Neural progenitor cell (in vitro differentiated cells): ENCODE results near the gene PSEN1. TPM values are rescaled to one million over a fixed set of nuclear protein-coding genes. Genes with fewer than 3 reads are reported as not detected.

Experiments used
- DNase-seq: peaks from one replicate; pipeline ENCODE4 v3.0.0-alpha.2; 2016; ENCODE audit warnings: low spot score
- H2AFZ ChIP-seq: fragments of 200-600 bp; sonication (generic); replicated peaks from 2 replicates; pipeline ENCODE4 v1.6.1; 2016; ENCODE audit warnings: antibody characterized with exemption
- H3F3A ChIP-seq: fragments of 200-600 bp; sonication (generic); 2 replicates; pipeline ENCODE4 v1.6.1; 2016; ENCODE audit warnings: antibody characterized with exemption, low read depth
- H3K27ac ChIP-seq: fragments of 200-600 bp; sonication (generic); 2 replicates; pipeline ENCODE4 v1.5.1; 2016; ENCODE audit warnings: mild to moderate bottlenecking
- H3K27me3 ChIP-seq: fragments of 200-600 bp; sonication (generic); 2 replicates; pipeline ENCODE4 v1.6.1; 2016; ENCODE audit warnings: mild to moderate bottlenecking, moderate library complexity
- H3K36me3 ChIP-seq: fragments of 200-600 bp; sonication (generic); 2 replicates; pipeline ENCODE4 v1.5.1; 2016
- H3K4me1 ChIP-seq: fragments of 200-600 bp; sonication (generic); 2 replicates; pipeline ENCODE4 v1.6.1; 2016; ENCODE audit warnings: mixed run types
- H3K4me2 ChIP-seq: fragments of 200-600 bp; sonication (generic); 2 replicates; pipeline ENCODE4 v1.6.1; 2016
- H3K4me3 ChIP-seq: fragments of 200-600 bp; sonication (generic); 2 replicates; pipeline ENCODE4 v1.5.1; 2016
- H3K79me2 ChIP-seq: fragments of 200-600 bp; sonication (generic); 2 replicates; pipeline ENCODE4 v1.6.1; 2016; ENCODE audit warnings: low read depth
- H3K9ac ChIP-seq: fragments of 200-600 bp; sonication (generic); 2 replicates; pipeline ENCODE4 v1.6.1; 2016
- H3K9me3 ChIP-seq: fragments of 200-600 bp; sonication (generic); 2 replicates; pipeline ENCODE4 v1.5.1; 2016; ENCODE audit warnings: low read depth
- H4K20me1 ChIP-seq: fragments of 200-600 bp; sonication (generic); 2 replicates; pipeline ENCODE4 v1.6.1; 2016; ENCODE audit warnings: low read depth
- H3K27ac Mint-ChIP-seq: 3 replicates; pipeline ENCODE4 v1.8.0; 2021; ENCODE audit warnings: mixed read lengths
- H3K27me3 Mint-ChIP-seq: 2 replicates; pipeline ENCODE4 v1.8.0; 2022; ENCODE audit warnings: low read depth, mild to moderate bottlenecking, inconsistent platforms, moderate library complexity, mixed read lengths; ENCODE audit not compliant: insufficient read depth
- H3K36me3 Mint-ChIP-seq: 3 replicates; pipeline ENCODE4 v1.8.0; 2021; ENCODE audit warnings: mixed read lengths
- H3K4me1 Mint-ChIP-seq: 3 replicates; pipeline ENCODE4 v1.8.0; 2021; ENCODE audit warnings: mixed read lengths
- H3K4me3 Mint-ChIP-seq: 3 replicates; pipeline ENCODE4 v1.8.0; 2021; ENCODE audit warnings: mild to moderate bottlenecking, moderate library complexity, mixed read lengths
- H3K9me3 Mint-ChIP-seq: 3 replicates; pipeline ENCODE4 v1.8.0; 2020; ENCODE audit warnings: mixed read lengths
- EZH2 ChIP-seq: fragments of 200-600 bp; sonication (generic); IDR thresholded peaks from 2 replicates; pipeline ENCODE4 v1.6.1; 2017; ENCODE audit warnings: antibody characterized with exemption, mild to moderate bottlenecking, moderate library complexity
- EZH2phosphoT487 ChIP-seq: fragments of 200-600 bp; sonication (generic); IDR thresholded peaks from 2 replicates; pipeline ENCODE4 v1.6.1; 2017; ENCODE audit warnings: antibody characterized with exemption
- total RNA-seq: library from RNA; depleted of rRNA; stranded (reverse); fragments of >200 nt; gene quantifications from 2 replicates; pipeline ENCODE4 v1.2.3, GENCODE V29; 2015; ENCODE audit warnings: low replicate concordance
- TF ChIP-seq, protein P1 (sequence below): fragments of 200-600 bp; sonication (generic); IDR thresholded peaks from 2 replicates; pipeline ENCODE4 v1.5.1; 2017; ENCODE audit warnings: antibody characterized with exemption, mild to moderate bottlenecking

PSEN1 gene
- total RNA-seq, 1 donor from 2014 or later = 80.5 TPM

DNA sequence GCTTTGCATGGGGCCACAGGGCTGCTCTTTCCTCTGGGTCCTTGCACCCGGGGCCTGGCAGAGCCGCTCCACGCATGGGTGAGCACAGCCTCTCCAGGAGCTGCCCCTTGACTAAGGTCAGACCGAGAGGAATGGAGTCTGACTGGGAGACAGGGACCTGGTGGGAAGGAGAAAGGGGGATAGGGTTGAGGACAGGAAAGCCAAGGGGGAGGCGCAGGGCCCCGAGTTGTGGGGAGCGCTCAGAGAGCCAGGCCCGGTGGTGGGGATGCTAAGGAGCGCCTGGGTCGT lies 117.0 kb downstream of the PSEN1 start:
- H3K9ac ChIP-seq = no peak overlapping the region
- no peak for TF ChIP-seq EZH2
- TF ChIP-seq, protein P1, sequence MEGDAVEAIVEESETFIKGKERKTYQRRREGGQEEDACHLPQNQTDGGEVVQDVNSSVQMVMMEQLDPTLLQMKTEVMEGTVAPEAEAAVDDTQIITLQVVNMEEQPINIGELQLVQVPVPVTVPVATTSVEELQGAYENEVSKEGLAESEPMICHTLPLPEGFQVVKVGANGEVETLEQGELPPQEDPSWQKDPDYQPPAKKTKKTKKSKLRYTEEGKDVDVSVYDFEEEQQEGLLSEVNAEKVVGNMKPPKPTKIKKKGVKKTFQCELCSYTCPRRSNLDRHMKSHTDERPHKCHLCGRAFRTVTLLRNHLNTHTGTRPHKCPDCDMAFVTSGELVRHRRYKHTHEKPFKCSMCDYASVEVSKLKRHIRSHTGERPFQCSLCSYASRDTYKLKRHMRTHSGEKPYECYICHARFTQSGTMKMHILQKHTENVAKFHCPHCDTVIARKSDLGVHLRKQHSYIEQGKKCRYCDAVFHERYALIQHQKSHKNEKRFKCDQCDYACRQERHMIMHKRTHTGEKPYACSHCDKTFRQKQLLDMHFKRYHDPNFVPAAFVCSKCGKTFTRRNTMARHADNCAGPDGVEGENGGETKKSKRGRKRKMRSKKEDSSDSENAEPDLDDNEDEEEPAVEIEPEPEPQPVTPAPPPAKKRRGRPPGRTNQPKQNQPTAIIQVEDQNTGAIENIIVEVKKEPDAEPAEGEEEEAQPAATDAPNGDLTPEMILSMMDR = no peak
- TF ChIP-seq EZH2phosphoT487 = no peak
- Mint-ChIP-seq H3K4me1 (peaks cover 11% of the 10 kb centered on the region), H3K27me3 (no peaks in the 10 kb centered on the region), H3K36me3 (no peaks in the 10 kb centered on the region), H3K4me3 (no peak overlapping the region), H3K27ac (no peak overlapping the region), H3K9me3 (no peaks in the 10 kb centered on the region)
- DNase-seq = no peak
- no peak overlapping the region for H3K4me3 ChIP-seq
- no peaks in the 10 kb centered on the region for H3F3A ChIP-seq
- no peaks in the 10 kb centered on the region for H3K9me3 ChIP-seq
- no peaks in the 10 kb centered on the region for H3K27me3 ChIP-seq
- no peak overlapping the region for H2AFZ ChIP-seq
- no peak overlapping the region for H3K27ac ChIP-seq
- no peaks in the 10 kb centered on the region for H3K4me1 ChIP-seq
- H4K20me1 ChIP-seq = no peaks in the 10 kb centered on the region
- H3K36me3 ChIP-seq = no peaks in the 10 kb centered on the region
- no peak overlapping the region for H3K4me2 ChIP-seq
- no peaks in the 10 kb centered on the region for H3K79me2 ChIP-seq

DNA sequence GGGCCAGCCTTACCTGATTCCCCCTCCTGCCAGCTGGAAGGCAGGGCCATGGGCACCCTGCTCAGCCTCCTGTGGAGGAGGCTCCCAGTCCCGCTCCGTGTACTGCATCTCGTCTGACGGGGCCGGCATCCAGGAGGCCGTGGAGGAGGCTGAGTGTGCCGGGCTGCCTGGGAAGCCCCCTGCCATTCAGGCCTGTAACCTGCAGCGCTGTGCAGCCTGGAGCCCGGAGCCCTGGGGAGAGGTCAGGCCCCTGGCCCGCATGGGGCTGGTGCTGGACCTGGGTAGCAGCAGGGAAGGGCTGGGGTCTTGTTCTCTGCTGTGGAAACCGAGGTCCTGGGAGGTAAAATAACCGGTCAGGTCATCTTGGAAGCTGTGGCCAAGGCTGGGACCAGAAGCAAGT lies 117.4 kb downstream of the PSEN1 start:
- no peak overlapping the region for H3K27ac Mint-ChIP-seq
- H3K27ac ChIP-seq = no peak overlapping the region
- no peak overlapping the region for H3K4me3 Mint-ChIP-seq

DNA sequence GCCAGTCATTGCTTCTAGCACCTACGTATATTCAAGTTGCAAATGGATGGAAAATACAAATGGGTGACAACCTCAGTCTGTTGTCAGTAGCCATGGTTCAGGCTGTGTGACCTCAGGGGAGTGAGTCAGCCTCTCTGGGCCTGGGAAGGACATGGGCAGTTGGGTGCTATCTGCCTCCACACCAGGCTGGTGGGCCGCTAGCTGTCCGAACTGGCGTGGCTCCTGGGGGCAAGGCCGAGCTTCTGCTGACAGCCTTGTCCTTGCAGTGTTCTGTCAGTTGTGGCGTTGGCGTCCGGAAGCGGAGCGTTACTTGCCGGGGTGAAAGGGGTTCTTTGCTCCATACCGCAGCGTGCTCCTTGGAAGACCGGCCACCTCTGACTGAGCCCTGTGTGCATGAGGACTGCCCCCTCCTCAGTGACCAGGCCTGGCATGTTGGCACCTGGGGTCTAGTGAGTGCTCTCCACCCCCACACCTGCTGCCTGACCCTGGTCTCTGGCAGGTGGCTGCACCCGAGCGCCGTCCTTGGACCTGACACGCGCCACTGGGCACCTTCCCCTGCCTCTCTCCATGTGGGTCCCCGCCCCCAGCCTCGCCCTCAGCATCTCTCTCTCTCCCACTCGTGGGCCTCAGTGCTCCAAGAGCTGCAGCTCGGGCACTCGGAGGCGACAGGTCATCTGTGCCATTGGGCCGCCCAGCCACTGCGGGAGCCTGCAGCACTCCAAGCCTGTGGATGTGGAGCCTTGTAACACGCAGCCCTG lies 118.1 kb downstream of the PSEN1 start:
- Mint-ChIP-seq H3K4me3 (no peak overlapping the region), H3K9me3 (no peaks in the 10 kb centered on the region), H3K4me1 (peaks cover 7% of the 10 kb centered on the region), H3K27ac (no peak overlapping the region), H3K27me3 (no peaks in the 10 kb centered on the region), H3K36me3 (no peaks in the 10 kb centered on the region)
- Histone ChIP-seq H4K20me1 (no peaks in the 10 kb centered on the region), H3K4me1 (no peaks in the 10 kb centered on the region), H2AFZ (no peak overlapping the region), H3F3A (no peaks in the 10 kb centered on the region), H3K4me2 (no peak overlapping the region), H3K9me3 (no peaks in the 10 kb centered on the region), H3K27ac (no peak overlapping the region), H3K36me3 (no peaks in the 10 kb centered on the region), H3K9ac (no peak overlapping the region), H3K4me3 (no peak overlapping the region), H3K79me2 (no peaks in the 10 kb centered on the region), H3K27me3 (no peaks in the 10 kb centered on the region)
- no peak for DNase-seq
- no peak for TF ChIP-seq EZH2phosphoT487
- TF ChIP-seq EZH2 = no peak
- TF ChIP-seq, protein P1 = no peak

More for the DNA sequence above, 117.4 kb downstream of the PSEN1 start:
- no peak for DNase-seq
- H4K20me1 ChIP-seq = no peaks in the 10 kb centered on the region
- H3K79me2 ChIP-seq = no peaks in the 10 kb centered on the region
- Mint-ChIP-seq H3K36me3 (no peaks in the 10 kb centered on the region), H3K27me3 (no peaks in the 10 kb centered on the region), H3K4me1 (peaks cover 11% of the 10 kb centered on the region), H3K9me3 (no peaks in the 10 kb centered on the region)
- H3K27me3 ChIP-seq = no peaks in the 10 kb centered on the region
- H3K4me1 ChIP-seq = no peaks in the 10 kb centered on the region
- no peak for TF ChIP-seq EZH2phosphoT487
- TF ChIP-seq, protein P1 = no peak
- no peak for TF ChIP-seq EZH2
- H2AFZ ChIP-seq = no peak overlapping the region
- H3K4me3 ChIP-seq = no peak overlapping the region
- H3F3A ChIP-seq = no peaks in the 10 kb centered on the region
- no peaks in the 10 kb centered on the region for H3K36me3 ChIP-seq
- no peak overlapping the region for H3K4me2 ChIP-seq
- no peak overlapping the region for H3K9ac ChIP-seq
- H3K9me3 ChIP-seq = no peaks in the 10 kb centered on the region
